Stimulated activated CD8-positive, alpha-beta memory T cell treated with anti-CD3 and anti-CD28 coated beads, Interleukin-7, amount 100 ng/mL, for 4 hours (primary cell): ENCODE results near the gene IFIT1.
"Not testable (repeated sequence)": the region's sequence is repeated elsewhere in the genome, so short reads cannot be mapped to it uniquely, and the experiment has no call there.

Experiments
- DNase-seq, 2 donors: peaks; one replicate each; pipeline ENCODE4 v3.0.0-alpha.2; 2020; ENCODE audit warnings: low read depth in 2 of 2

Gene IFIT1

GRCh38 chr10:89367529-89367928, 24.9 kb upstream of the IFIT1 start:
- DNase-seq: no peak

GRCh38 chr10:89368129-89368528, 24.3 kb upstream of the IFIT1 start:
- DNase-seq: no peak

DNA sequence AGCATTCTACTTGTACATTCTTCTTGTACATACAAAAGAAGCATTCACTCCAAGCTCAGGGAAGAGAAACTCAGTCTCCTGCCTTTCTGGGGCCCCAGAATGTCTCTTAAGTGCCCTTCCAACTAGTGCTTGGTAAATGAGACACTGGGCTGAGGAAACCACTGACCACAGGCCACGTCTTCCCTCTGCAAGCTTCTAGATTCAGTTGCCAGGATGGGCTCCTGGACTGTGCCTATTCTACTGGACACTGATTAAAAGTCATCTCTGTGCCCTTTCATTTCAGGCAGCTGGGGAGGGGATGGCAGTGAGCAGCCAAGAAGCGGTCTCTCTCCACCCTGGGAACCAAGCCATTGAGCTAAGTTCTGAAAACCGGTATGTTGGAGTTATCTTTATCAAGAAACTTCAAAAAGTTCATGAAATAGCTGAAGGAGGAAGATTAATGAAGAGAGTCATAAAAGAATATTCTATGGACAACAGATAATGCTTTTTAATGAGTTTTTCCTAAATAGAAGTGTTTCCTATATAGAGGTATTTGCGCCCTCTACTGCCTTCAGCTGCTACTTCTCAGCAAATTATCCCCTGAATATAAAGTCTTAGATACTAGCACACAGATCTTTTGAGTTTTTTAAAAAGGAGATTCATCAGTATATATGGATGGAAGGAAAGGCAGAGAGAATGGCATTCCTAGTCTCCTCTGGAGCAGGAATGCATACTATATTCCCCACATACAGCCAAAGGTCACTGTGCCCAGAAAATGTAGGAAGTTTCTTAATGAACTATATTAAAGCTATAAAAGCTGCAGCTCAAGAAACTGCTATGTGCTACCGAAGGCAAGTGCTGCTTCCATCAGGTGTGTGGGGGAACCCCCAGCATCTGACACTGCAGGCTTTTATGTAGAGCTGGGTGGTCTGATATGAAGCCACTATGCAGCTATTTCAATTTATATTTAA, 23.0 kb upstream of the IFIT1 start:
- DNase-seq: no peak

DNA sequence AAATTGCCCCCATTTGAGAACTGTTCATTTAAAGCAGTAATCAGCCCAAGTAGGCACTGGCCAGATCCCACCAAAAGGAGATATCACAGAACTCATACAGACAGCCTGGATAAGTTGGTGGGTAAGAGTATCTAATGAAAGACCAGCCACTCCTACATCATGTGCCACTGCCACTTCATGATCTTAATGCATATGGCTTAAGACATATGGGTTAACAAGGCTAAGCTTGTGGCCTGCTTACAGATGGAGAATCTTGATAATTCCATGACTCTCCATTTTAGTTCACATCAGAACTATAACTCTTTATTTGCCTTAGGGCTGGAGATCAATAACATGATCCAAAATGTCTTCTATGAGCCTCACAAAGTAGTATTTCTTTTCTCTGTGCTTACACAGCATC, 21.3 kb upstream of the IFIT1 start:
- no peak for DNase-seq

DNA sequence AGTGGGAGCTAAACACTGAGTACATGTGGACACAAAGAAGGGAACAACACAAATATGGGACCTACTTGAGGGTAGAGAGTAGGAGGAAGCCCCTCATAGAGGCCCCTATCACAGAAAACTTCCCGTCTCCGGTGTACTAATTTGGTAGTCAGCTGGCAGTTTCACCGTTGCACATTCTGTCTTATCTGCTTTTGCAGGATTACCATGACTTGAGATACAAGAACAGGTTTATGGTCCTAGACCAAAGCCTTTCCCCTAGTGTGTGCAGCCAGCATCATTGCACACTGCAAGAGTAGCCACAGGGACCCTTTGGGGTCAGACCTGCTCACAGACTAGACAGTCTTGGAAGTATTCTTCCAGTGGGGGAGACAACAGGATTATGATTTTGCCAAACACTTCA, 20.4 kb upstream of the IFIT1 start:
- DNase-seq: no peak

DNA sequence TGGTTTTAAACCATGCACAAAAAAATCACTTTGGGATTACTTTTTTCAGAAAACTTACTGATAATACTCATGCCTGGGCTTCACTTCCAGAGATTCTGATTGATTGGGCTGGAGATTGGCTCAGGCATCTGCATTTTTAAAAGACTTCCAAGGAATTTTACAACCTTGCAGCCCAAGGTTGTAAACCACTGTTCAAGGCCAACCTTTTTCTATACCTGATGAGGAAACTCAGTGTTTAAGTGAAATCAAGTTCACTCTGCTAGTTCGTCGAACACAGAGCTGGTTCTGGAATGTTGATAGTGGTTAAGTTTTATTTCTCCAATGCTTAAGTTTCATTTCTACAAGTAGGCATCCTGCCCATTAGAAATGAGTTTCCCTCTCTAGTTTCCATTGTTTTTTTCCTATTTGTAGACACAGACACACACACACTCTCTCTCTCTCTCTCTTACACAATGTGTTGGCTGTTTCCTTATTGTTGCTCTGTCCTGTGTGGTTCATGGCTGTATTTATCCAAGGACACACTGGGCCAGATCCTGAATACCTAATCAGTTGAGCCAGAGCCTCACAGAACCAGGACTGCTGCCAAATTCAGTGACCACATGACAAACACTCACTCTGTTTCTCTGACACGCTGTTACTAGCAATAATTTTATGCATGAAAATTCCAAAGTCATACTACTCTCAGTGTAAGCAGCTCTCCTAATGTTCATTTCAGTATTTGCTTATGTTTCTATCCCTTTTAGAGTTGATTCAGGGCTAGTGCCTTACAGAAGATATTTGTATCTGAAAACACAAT, 18.3 kb upstream of the IFIT1 start:
- no peak for DNase-seq

GRCh38 chr10:89374713-89375141, 17.7 kb upstream of the IFIT1 start:
- DNase-seq: no peak

DNA sequence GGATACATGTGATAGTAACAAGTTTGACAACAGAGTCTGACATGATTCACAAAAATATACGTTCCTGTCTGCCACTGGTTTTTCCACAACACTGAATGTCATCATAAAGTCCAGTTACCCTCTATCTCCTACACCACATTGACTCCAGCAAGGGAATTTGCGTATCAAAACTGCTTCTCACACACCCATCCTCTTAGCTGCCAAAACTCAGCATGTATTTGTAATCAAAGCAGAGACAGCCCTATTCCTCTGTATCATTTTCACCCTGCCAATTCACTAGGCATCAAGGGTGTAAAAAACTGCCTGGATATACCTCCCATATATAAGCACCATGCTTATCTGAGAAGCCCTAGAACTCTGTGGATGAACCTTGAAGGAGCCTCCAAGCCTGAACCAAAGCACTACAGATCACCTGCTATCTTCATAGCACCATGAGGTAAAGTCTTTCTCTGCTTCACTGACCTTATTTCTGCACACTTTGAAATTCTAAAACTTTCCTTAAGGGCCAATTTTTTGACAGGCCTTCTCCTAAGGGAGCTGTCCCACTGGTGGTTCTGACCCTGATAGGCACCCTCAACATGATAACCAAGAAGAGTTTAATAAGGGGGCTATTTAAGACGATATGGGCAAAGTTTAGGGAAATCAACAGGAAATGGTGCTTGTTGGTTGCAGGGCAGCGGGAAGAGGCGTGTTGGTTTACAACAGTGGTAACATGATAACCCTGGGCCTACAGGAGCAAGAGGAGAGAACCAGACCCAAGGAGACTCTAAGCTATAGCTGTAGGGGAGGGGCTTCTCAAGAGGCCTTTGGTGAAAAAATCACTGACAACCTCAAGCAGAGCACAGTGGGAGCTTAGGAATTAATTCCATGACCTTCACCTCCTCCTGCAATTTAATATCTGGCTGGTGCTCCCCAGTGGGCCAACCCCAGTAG, 14.5 kb upstream of the IFIT1 start, which contains the start of gene IFIT1B:
Gene IFIT1B (plus strand): TSS at position 352 of the 933 bp plus-strand sequence. CDS start 80 bp downstream, at position 432.
- no peak for DNase-seq

DNA sequence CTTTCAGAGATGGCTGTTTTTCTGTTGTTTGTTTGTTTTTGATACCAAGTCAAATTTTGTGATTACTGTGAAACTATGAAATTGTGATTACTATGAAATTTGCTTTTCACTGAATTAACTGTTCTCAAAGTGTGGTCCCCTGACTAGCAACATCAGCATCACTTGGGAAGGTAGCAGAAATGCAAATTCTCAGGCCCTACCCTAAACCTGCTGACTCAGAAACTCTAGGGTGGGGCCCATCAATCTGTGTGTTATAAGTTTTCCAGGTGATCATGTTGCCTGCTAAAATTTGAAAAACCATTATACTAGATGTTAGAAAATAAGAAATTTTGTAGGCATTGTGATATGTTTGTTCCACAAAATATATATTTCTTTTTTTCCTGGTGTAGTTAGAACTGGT, 13.3 kb upstream of the IFIT1 start:
- DNase-seq: no peak

DNA sequence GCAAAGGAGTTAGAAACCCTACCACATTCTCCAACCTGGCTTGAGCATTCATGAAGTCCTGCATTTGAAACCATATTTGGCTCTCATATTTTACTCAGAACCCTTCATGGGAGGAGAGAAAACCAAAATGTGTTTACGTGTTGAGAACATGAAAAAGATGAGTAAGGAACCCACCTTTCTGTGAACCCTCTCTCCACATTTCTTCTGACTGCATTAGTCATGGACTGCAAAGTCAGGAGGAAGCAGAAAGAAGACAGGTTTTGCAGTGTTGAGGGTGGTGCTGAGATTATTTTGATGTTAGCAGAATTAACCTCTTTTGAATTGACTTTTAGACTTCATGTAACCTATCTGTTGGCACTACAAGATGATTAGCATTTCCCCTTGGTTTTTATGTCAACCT, 9.7 kb upstream of the IFIT1 start:
- no peak for DNase-seq

- DNase-seq: no peak
Measured at GRCh38 chr10:89384474-89385340, 7.7 kb upstream of the IFIT1 start.

- no peak for DNase-seq
Measured at GRCh38 chr10:89388806-89389205, 3.6 kb upstream of the IFIT1 start.

DNA sequence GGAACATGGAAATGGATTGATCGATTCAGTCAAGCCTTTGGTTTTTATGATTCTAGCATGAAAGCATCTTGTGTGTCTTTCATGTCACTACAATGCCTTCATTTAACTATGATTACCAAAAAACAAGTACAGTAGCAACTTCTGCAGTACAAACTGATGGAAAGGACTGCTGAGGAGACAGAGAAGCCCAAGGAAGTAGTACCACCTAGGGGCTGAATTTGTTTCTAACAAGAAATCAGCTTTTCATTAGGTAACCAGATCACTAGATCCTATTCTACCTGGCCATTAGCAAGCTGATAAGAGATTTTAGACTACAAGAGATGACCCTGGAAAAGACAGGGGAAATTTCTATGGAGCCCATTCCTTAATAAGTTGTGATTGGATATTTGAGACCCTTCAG, 3.2 kb upstream of the IFIT1 start:
- no peak for DNase-seq

DNA sequence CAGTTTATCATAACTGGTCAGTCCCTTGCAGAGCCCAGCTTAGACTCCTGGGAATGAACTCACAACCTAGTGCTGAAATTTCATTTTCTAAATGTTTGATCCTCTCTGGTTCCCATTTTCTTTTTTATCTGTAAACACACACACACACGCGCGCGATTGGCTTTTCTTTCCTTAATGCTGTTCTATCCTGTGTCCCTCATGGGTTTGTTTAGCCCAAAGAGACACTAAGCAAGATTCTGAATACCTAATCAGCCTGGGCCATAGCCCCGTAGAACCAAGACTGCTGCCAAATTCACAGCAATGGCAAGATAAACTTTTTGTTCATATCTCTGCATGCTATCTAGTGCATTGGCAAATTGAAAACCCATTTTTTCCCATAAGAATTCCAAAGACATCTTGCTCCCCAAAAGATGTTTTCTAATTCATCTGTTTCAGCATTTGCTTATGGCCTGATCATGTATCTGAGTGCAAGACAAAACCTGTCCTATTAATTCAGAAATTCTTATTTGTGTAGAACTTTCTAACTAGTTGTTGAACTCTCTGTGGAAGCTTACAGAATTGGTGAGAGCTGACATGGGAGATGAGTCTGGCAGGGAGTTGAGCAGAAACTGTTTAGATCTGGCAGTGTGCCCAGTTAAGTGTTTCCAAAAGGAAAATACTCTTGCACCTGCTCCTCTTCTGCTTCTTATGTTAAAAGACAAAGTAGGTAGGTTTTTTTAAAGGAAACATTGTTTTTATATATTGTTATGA, 1.8 kb upstream of the IFIT1 start:
- no peak for DNase-seq

- DNase-seq: not testable (repeated sequence)
Measured at GRCh38 chr10:89391226-89391576, 1.2 kb upstream of the IFIT1 start.

- no peak for DNase-seq
Measured at GRCh38 chr10:89392974-89393373, 551 bp downstream of the IFIT1 start.

- no peak for DNase-seq
Measured at GRCh38 chr10:89393898-89394297, 1.5 kb downstream of the IFIT1 start.

DNA sequence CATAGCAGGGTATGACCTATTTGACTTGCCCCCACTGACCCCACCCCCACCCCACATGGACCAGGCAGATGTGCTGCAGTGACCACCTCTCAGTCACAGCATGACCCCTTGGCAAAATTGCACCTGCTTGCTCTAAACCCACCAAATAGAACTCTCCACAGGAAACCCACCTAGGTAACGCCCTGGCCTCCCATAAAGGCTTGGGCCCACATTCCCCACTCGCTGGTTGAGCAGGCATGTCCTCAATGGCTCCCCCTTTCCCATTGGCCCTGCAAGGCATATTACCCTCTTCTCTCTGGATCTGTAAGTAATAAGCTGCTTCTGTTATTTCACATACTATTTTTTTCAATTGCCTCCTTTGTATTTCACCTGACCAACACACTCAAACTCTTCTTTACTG, 2.7 kb downstream of the IFIT1 start:
- DNase-seq: no peak

GRCh38 chr10:89398003-89398749, 5.8 kb downstream of the IFIT1 start:
- no peak for DNase-seq
